GM18868 (cell line): Measurements from ENCODE around the gene PGM1.

Source experiments
- ATAC-seq: cut with Tn5 transposase; IDR thresholded peaks from one replicate; pipeline ENCODE4 v1.9.1; 2021; ENCODE audit warnings: mild to moderate bottlenecking, moderate library complexity; ENCODE audit not compliant: unreplicated experiment

PGM1 gene

DNA sequence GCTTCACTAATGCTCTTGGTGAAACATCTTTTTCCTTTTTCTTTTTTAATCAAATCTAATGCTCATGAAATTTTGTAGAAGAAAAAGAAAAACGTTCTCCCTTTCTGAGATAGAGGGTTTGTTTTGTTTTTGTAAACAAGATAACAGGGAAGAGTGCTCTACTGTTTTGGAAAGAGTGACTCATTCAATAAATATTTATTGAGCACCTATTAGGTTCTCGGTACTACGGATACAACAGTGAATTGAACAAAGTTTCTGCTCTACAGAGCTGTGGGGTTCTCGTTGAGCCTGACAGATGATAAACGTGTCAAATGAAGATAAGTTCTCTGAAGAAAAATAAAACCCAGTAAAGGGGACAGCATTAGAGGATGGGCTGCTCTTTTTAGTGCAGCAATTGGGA lies 7.0 kb downstream of the PGM1 start:
- ATAC-seq, result no peak

DNA sequence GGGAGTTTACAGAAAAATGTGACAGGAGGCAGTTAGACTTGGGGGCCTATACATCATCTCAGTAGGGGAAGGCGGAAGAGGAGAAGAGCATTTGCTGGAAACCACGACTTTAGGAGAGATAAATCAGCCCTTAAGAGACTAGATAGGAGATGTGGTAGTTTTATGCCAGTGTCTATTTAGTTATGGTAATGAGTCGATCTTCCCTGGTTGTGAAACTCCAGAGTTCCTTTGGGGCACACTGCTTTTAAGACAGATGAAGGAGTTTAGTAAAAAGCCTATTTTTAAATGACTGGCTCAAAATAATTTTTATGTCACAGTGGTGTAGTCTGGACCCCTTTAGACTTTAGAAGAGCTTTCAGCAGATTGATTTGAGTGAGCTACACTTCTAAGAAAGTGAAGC lies 7.8 kb downstream of the PGM1 start:
- no peak for ATAC-seq

DNA sequence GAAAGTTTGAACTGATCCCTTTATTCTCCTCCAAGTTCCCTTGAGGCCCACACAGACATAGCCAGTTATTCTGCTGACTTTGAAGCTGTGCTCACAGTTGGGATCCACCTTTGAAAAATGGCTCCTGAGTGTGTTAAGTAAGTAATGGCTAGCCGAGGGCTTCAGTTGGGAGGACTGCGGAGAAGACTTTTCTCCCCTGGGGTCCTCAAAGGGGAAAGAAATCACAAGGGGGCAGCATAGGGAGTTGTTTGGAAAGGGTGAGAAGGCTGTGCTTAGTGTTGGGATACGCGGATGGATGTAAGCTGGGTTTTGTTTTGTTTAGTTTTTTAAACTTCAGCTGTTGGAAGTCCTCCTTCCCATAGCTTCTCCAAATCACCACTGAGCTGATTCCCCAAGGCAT lies 8.3 kb downstream of the PGM1 start:
- no peak for ATAC-seq

DNA sequence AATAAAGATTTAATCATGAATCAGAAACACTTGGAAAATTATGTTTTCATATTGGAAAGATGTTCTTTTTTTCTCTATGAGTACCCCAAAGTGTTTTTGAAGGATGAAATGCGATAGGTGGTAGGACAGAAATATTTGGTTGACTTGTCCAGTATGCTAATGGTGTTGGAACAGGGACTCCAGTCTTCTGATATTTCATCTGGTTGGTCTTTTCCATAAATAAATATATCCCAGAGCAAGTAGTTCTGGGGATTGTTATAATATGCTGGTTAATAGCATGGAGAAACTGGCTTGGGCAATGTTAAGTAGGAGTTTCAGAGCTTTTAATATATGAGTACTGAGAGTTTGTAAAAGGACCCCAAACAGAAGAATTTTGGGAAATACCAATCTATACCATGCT lies 8.7 kb downstream of the PGM1 start:
- no peak for ATAC-seq

DNA sequence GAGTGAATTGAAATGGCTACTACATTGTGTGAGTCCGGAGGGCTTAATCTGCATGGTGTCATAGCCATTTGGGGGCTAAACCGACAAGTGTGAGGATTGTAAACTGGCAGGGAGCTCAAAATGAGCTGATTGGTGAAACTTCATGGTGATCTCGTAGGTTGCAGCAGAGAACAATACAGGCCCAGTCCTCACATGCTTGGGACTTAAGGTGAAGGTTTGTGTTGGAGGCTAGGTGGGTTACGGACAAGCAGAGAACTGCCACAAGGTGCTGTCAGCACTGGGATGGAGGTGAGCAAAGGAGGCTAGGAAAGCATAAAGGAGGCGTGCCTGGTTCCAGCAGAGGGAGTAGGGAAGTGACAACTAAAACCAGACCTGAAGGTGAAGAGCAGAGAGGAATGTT lies 9.4 kb downstream of the PGM1 start:
- no peak for ATAC-seq

DNA sequence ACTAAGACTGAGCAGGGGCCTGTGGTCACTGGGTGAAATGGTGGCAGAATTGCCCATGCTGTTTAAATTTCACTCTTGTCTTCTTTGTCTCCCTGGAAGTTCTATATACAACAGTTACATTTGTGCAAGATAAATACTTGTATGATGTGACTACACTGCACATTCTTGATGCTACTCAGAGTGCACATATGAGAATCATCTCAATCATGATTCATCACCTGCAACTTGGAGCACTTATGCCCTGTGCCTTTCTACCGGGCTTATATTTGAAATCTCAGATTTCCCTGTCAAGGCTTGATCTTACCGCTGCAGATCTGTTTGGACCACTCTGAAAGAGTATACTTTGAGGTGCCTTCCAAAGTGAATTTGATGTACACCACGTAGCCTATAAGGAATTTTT lies 10.6 kb downstream of the PGM1 start:
- ATAC-seq, result no peak

DNA sequence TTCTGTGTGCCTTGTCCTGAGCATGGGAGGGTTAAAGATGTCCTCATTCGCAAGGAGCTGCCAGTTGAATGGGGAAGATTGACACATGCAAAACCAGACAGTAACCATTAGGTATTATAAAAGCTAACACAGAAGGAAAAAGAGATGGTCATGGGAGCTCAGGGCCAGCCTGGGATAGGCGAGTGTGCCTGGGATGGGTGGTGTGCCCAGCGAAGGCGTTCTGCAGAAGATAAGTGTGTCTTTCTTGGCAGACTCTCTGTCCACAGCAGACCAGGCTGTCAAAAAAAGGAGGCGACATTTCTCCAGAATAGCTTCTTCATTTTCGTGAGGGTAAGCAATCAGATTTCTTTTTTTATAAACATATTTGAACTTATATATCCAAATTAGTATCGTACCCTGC lies 14.1 kb downstream of the PGM1 start:
- no peak for ATAC-seq

DNA sequence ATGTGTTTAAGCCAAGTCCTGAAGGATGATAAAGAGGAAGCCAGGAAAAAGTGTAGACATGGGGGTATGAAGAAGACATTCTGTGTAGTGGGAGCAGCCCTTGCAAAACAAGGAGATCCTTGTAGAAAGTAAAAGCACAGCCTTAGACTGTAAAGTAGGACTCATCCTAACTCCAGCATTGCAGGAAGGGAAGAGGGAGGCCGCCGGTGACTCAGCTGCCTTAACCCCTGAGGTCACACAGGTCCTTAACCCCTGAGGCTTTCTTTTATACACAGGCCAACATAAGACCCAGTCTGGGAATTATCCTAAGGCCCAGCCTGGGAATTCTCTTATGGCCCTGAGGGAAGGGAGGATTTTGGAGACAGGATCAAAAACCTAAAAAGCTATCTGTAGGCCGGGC lies 18.0 kb downstream of the PGM1 start:
- ATAC-seq, result no peak

DNA sequence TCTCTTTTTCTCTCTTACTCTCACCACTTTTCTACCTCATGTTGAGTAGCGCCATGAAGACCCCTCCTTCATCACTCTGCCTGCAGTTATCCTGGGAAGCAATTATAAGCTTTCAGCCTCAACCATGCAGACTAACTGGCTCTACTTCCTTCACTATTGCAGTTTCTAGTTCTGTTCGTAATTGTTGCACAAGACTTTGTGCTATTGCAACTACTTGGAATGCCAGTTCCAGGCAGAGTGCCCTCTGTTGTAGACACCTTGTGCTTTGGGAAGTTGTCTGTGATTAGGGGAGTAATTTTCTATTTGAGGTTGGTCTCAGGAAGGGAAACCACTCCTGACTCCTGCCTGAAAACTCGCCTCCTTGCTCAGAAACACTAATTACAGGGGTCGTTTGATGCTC lies 19.4 kb downstream of the PGM1 start:
- no peak for ATAC-seq

DNA sequence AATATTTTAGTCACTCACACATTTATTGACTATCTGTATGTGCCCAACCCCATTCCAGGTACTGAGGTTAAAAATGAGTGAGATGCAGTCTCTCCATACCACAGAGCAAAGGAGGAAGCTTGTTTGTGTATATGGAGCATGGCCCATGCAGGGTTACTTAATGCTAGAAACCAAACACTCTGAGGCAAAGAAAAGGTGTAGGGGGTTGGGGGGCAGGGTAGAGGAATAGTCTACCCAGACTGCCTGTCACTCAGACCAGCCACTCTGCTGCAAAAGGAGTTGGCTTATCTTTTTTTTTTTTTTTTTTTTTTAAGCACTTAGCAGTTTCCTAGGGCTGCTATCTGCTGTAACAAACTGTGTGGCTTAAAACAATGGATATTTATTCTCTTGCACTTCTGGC lies 19.8 kb downstream of the PGM1 start:
- no peak for ATAC-seq

DNA sequence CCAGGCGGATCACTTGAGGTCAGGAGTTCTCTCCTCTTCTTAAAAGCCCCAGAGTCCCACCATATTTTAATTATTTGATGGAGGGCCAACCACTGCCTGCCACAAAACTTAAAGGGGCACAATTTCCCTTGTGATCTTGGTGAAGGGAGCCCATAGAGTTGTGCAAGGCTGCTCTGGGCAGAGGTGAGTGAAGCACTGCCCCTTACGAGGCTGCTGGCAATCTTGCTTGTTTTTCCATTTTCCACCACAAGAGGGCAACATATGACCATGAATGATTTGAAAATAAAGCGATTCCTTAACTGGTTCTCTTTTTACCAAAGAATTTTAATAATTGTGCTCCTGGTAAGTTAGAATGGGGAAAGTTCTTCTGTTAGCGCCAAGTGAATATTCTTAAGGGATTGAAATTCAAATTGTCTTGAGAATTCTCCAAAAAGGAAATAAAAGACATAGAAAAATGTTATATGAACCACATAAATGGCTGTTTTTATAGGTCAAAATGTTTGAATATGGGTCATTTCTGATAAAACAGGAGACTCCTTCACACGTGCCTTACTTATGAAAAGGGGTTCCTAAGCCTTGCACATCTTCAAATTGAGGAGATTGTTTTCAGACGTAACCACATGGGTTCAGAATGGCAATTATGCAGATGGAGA lies 22.7 kb downstream of the PGM1 start:
- ATAC-seq, result peak; percentile 66

DNA sequence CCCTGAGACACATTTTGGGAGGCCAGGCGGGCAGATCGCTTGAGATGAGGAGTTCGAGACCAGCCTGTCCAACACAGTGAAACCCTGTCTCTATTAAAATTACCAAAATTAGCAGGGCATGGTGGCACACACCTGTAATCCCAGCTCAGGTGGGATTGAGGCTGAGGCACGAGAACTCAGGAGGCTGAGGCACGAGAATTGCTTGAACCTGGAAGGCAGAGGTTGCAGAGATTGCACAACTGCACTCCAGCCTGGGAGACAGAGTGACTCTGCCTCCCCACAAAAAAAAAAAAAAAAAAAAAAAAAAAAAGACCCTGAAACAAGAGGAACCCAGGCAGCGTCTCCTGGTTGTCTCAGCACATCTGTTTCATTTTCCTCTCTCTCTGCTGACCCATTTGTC lies 24.2 kb downstream of the PGM1 start:
- no peak for ATAC-seq

DNA sequence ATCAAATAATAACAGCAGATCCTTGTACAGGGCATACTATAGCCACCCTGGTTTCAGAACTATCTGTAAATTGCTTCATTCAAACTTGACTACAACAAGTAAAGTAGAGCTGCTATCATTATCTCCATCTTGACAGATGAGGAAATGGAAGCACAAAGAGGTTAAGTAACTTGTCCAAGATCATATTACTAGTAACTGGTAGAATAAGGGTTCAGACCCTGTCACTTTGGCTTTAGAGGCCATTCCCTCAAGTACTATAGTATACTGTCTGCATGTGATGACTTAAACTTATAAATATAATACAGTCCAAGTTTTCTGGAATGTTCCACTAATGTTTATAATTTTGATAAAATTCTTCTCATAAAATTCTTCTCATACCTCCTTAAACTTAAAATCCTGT lies 24.8 kb downstream of the PGM1 start:
- ATAC-seq, result no peak

DNA sequence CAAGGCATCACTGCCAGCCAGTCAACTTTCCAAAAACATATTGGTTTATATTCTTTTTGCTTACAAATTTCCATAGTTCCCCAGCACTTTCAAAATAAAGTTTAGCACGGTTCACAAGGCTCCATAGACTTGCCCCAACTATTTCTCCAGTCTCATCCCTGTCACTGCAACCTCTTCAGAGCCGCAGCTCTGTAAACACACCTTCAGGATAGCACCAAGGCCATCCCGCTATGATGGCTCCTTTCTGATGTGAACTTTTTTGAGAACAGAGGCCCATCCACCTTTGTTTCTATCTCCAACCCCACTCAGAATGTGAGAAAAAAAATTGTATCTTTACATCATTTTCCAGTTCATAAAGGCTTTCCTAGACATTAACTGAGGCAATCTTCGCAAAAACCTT lies 26.3 kb downstream of the PGM1 start:
- no peak for ATAC-seq

DNA sequence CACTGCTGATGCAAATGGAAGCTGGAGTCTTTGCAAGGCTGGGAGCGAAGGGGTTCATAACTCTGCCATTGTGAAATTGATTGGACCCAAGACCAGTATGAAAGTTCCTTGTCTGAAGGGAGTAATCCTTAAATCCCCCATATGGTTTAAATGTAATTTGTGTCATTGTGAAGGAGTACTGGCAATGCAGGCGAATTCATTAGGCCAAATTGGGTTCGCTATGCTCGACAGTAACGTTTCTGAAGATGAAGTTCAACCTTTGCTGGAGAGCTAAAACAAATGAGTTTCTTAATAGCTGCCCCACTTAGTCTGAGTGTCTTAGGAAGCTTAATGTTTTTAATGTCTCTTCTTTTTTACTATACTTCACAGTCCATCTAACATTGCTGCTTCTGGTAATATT lies 27.5 kb downstream of the PGM1 start:
- no peak for ATAC-seq

DNA sequence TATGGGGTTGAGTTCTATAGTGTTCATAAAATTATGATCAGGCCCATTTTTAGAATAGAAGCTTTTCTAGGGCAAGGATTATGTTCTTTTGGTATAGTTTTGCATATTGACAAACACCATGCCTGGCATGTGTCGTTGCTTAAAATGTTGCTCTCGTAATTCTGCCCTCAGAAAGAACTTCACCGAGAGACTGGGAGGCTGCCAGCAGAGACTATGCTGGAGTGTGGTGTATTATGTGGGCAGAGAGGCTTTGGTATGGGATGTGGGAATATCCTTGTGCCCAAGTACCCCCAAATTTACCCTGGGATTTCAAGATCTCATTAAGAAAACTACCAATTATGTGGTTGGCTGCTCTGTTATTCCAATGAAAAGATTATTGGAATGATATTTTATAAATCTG lies 27.9 kb downstream of the PGM1 start:
- ATAC-seq, result no peak

DNA sequence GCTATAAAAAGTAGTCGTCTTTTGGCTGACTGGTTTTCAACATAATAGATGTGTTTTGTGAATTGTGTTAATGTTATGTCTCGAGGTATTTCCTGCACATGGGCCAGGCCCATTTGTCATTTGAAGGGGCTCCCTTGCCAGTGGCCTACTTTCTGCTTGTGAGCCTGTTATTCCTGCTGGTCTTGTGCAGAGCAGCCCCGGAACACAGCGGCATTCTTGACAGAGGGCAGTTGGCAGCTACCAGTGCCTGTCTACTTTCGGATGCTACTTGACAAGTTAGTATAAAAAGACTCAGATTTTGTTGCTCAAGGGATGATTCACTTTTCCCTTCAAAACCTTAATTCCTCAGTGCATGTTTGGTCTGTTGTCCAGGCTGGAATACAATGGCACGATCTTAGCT lies 28.5 kb downstream of the PGM1 start:
- no peak for ATAC-seq

DNA sequence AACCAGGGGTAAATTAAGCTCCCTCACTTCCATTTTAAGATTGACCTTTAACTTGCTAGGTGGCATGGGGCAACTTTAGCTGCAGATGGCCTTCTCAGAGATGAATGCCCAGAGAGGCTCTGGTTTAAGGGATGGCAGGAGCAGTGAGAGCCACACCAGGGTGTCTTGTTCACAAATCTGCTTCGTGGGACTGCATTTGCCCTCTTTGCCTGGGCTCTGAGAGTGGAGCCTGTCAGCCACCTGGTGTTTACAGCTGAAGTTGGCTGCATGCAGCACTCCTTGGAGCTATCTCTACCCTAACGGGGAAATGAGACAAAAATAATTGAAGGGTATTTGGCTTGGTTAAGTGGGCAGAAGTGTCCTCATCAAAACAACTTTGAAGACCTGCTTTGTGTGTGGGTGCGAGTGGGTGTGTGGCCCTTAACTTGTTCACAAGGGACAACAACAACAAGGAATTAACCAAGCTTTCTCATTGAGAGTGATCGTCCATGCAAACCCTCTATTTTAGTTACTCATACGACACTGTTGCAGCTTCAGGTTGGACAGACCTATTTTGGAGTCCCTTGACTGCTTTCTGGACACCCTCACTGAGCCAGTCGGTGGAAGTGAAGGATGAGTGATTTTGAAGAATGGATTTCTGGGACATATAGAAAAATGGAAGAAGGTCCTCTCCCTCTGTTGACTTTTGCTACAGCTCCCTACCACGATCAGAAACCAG lies 29.8 kb downstream of the PGM1 start:
- ATAC-seq, result peak; percentile 75

DNA sequence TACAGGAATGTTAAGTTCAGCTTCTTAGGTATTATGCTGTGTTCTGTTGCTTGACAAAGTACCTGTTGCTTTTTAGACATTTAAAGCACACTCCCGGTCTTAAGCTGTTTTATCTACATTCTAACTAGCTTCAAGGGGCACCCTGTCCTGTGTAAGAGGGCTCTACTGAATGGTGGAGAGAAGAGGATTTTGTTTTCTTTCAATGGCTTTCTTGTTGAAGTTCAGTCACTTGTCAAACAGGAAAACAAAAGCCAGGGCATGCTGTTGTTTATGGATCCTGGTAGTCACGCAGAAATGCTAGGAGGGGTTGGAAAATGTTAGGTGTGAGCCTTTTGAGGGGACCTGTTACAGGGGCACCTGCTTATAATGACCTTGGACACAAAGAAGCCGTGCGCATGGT lies 30.7 kb downstream of the PGM1 start:
- no peak for ATAC-seq

DNA sequence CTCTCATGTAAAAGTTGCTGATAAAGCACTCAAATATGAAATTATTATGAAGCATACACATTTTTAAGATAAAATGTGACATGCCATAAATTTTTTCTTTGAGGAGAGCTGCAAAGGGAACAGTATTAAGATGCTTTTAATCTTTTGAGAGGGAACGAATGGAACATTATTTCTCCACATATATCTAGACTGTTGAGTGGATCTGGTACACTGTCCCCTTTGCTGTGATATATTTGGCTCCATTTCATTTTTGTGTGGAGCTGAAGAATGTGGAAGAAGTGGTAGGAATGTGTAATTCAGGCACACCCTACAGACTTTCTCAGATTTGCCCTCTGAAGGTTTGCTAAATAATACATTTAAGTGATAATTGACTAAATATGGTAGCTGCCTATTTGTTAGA lies 31.7 kb downstream of the PGM1 start:
- no peak for ATAC-seq

DNA sequence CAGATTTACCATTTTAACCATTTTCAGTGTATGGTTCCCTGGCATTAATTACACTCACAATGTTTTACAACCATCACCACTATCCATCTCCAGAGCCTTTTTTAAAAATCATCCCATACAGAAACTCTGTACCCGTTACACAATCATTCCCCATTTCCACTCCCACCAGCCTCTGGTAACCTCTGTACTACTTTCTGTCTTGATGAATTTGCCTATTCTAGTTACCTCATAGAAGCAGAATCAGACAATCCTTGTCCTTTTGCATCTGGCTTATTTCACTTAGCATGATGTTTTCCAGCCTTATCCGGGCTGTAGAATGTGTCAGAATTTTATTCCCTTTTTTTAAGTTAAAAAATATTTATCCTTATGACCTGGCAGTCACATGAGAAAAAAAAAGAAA lies 33.0 kb downstream of the PGM1 start:
- no peak for ATAC-seq

DNA sequence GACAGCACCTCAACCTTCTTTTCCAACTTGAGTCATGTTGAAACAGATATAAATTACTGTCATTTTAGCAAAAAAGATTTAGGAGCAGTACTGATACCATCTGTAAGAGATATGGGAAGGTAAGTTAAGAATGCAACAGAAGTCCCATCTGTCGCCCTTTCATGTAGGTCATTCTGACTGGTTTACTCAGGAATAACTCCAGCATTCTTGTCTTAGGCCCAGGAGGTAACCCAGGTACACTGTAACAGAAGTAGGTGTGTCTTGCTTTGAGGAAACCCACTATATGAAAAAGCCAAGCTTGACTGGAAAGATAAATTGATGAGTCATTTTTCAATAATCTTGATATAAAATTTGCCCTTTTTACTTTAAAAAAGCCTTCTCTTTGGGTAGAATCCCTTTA lies 35.4 kb downstream of the PGM1 start:
- no peak for ATAC-seq

DNA sequence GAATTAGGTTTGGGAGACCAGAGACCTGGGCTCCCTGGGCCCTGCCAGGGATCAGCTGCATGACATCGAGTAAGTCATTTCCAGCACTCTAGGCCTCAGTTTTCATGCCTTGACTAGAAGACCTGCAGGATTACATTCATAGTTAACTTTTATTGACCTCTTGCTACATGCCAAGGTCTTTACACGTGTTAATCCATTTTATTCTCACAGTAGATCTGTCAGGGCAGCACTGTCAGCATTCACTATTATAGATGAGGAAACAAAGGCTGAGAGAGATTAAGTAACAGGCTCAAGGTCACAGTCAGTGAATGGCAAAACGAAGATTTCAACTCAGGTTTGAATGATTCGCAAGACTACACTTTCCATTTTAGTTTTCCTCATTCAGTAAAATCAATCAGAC lies 37.0 kb downstream of the PGM1 start:
- no peak for ATAC-seq
